ENCODE measurements around the gene DMRT1. TPM values are rescaled to one million over a fixed set of nuclear protein-coding genes. Genes with fewer than 3 reads are reported as not detected.

Gene DMRT1
- polyA plus RNA-seq (2013, experiment 1 of 2), result 0.03 TPM
- not detected for polyA plus RNA-seq (2013, experiment 2 of 2)

DNA sequence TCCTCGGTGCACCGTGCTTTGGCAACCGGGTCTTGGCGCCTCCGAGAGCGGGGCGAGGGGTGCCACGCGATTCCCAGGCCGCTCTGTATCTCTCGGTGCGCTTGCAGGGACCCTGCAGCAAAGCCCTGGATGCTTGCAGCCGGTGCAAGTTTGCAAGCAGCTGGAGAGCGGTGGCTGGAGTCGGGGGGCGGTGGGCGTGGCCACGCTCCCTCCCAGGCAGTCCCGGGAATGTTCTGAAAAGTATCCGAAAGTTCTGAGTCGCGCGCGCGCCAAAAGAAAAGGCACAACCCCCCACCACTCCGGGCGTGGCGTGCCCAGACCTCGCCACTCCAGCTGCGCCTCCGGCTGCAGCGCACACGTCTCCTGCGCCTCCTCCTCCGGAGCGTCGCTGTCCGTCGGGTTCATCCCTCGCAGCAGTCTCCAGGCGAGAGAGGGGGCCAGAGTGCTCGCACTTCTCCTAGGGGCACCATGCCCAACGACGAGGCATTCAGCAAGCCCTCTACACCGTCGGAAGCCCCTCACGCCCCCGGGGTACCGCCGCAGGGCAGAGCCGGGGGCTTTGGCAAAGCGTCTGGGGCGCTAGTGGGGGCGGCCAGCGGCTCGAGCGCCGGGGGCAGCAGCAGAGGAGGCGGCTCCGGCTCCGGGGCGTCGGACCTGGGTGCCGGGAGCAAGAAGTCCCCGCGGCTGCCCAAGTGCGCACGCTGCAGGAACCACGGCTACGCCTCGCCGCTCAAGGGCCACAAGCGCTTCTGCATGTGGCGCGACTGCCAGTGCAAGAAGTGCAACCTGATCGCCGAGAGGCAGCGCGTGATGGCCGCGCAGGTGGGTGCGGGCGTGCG, at the start of gene DMRT1:
DMRT1 (plus strand) TSS at position 327 of the 839 bp plus-strand sequence; CDS start at position 469, 142 bp downstream.
- no peak within 1 kb of the TSS for H2BK5ac ChIP-seq (ENCODE audit: low read length)
- no peak within 1 kb of the TSS for H3K14ac ChIP-seq (ENCODE audit: low read length)
- H2BK120ac ChIP-seq (ENCODE audit: low read depth, low read length), result peak within 1 kb of the TSS; percentile 87
- no peaks in the 10 kb centered on the region for H3K9me3 ChIP-seq (replicated peaks in 1 of 2; ENCODE audit: control insufficient read depth in 2 of 2, insufficient read depth in 1 of 2, low read depth in 1 of 2, low read length in 2 of 2)
- H2BK15ac ChIP-seq (ENCODE audit: low read length), result no peak within 1 kb of the TSS
- peaks cover 7 to 8% of the 10 kb centered on the region in 2 donors for H3K4me1 ChIP-seq (ENCODE audit: control insufficient read depth in 2 of 2, insufficient read depth in 1 of 2, low read depth in 1 of 2, low read length in 2 of 2)
- peaks cover 16 to 70% (median 39%) of the 10 kb centered on the region in 3 experiments for H3K27me3 ChIP-seq (ENCODE audit: control insufficient read depth in 3 of 3, insufficient read depth in 3 of 3, low read depth in 1 of 3, low read length in 3 of 3)
- no peaks in the 10 kb centered on the region for H3K36me3 ChIP-seq (replicated peaks in 1 of 2; ENCODE audit: control insufficient read depth in 2 of 2, insufficient read depth in 2 of 2, low read length in 2 of 2)
- DNase-seq (ENCODE audit: low spot score), result peak; percentile 54
- peak within 1 kb of the TSS; percentile 92 for H2AK5ac ChIP-seq (ENCODE audit: low read depth, low read length)
- peak within 1 kb of the TSS in 1 of 2 donors; percentile 52 for H3K4me3 ChIP-seq (ENCODE audit: low read length in 2 of 2)
- no peak within 1 kb of the TSS for H3K4ac ChIP-seq (ENCODE audit: low read length)
- H4K8ac ChIP-seq (ENCODE audit: low read depth, low read length), result no peak within 1 kb of the TSS
- peak within 1 kb of the TSS; percentile 59 for H2AFZ ChIP-seq (ENCODE audit: low read length)
- H4K91ac ChIP-seq (ENCODE audit: low read depth, low read length, poor library complexity), result no peak within 1 kb of the TSS
- H2BK12ac ChIP-seq (ENCODE audit: low read length), result no peak within 1 kb of the TSS
- H3K9ac ChIP-seq (ENCODE audit: low read depth, low read length, poor library complexity), result peak within 1 kb of the TSS; percentile 63
- H3K23ac ChIP-seq (ENCODE audit: low read depth, low read length, poor library complexity), result peak within 1 kb of the TSS; percentile 65
- H3K4me2 ChIP-seq (ENCODE audit: insufficient read depth, low read length, poor library complexity, severe bottlenecking), result peak within 1 kb of the TSS; percentile 73
- WGBS, 2 donors (ENCODE audit: extremely low coverage in 2 of 2, insufficient read length in 2 of 2, insufficient replicate concordance in 1 of 2), result no CpG with 5 or more reads among the region's 84 CpGs
- peaks cover 2% of the 10 kb centered on the region for H3K79me1 ChIP-seq (ENCODE audit: low read depth, low read length)
- H3K27ac ChIP-seq (replicated peaks; ENCODE audit: low read length), result no peak within 1 kb of the TSS
- peak within 1 kb of the TSS; percentile 80 for H3K18ac ChIP-seq (ENCODE audit: low read length)

DNA sequence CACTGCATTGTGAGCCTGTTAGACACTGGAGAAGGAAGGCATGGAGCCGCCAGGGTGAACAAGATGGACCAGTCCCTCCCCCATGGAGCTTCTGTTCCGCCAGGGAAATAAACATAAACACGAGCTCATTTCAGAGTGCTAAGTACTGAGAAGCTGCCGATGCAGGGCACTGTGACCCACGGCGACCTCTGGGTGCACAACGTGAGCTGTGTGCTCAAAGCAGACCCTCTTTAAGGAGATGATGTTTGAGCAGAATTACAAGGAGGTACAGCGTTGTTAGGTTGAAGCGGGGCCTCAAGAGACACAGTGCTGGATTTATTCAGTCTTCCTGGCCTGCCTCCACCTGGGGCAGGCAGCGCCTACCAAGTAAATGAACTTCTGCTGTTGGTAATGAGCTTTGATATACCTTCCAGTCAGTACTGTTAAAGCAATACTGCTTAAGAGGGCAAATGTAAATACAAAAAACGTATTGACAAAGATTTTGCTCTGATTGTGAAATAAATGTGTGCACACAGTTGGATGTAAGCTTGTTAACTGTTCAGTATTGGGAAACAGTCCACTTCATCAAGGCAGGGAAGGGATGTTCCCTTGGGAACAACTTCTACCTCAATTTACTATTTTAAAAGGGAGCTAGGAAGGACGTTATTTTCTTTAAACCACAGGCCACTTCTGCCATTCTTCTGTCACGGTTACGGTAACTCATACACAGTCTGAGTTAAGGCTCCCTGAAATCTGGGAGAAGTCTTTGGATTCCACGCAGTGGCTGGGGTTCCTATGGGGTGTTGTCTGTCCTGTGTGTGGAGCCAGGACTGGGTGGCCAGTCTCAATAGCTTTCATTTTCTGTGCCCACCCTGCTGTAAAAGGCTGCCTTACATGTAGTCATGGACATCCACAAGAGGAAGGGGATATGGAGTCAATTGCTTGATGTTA, 48.9 kb upstream of the DMRT1 start:
- H3K23ac ChIP-seq (ENCODE audit: low read depth, low read length, poor library complexity), result no peak overlapping the region
- no peak overlapping the region for H3K9ac ChIP-seq (ENCODE audit: low read depth, low read length, poor library complexity)
- H3K4me3 ChIP-seq (ENCODE audit: low read length in 2 of 2), result no peak overlapping the region
- H3K27me3 ChIP-seq (ENCODE audit: control insufficient read depth in 3 of 3, insufficient read depth in 3 of 3, low read depth in 1 of 3, low read length in 3 of 3), result no peaks in the 10 kb centered on the region
- no peaks in the 10 kb centered on the region for H3K79me1 ChIP-seq (ENCODE audit: low read depth, low read length)
- H2AK5ac ChIP-seq (ENCODE audit: low read depth, low read length), result no peak overlapping the region
- no CpG with 5 or more reads among the region's 15 CpGs for WGBS, 2 donors (ENCODE audit: extremely low coverage in 2 of 2, insufficient read length in 2 of 2, insufficient replicate concordance in 1 of 2)
- H2BK15ac ChIP-seq (ENCODE audit: low read length), result no peak overlapping the region
- H3K18ac ChIP-seq (ENCODE audit: low read length), result no peak overlapping the region
- H3K4ac ChIP-seq (ENCODE audit: low read length), result no peak overlapping the region
- no peak overlapping the region for H3K4me2 ChIP-seq (ENCODE audit: insufficient read depth, low read length, poor library complexity, severe bottlenecking)
- no peak overlapping the region for H2BK120ac ChIP-seq (ENCODE audit: low read depth, low read length)
- H3K9me3 ChIP-seq (replicated peaks in 1 of 2; ENCODE audit: control insufficient read depth in 2 of 2, insufficient read depth in 1 of 2, low read depth in 1 of 2, low read length in 2 of 2), result peaks cover 0 to 2% of the 10 kb centered on the region in 2 donors
- H2BK12ac ChIP-seq (ENCODE audit: low read length), result no peak overlapping the region
- H3K36me3 ChIP-seq (replicated peaks in 1 of 2; ENCODE audit: control insufficient read depth in 2 of 2, insufficient read depth in 2 of 2, low read length in 2 of 2), result no peaks in the 10 kb centered on the region
- H4K8ac ChIP-seq (ENCODE audit: low read depth, low read length), result no peak overlapping the region
- H2AFZ ChIP-seq (ENCODE audit: low read length), result peak overlapping the region; percentile 40
- no peak overlapping the region for H4K91ac ChIP-seq (ENCODE audit: low read depth, low read length, poor library complexity)
- no peak overlapping the region for H3K27ac ChIP-seq (replicated peaks; ENCODE audit: low read length)
- H2BK5ac ChIP-seq (ENCODE audit: low read length), result no peak overlapping the region
- no peak for DNase-seq (ENCODE audit: low spot score)
- H3K14ac ChIP-seq (ENCODE audit: low read length), result no peak overlapping the region
- peaks cover 0 to 1% of the 10 kb centered on the region in 2 donors for H3K4me1 ChIP-seq (ENCODE audit: control insufficient read depth in 2 of 2, insufficient read depth in 1 of 2, low read depth in 1 of 2, low read length in 2 of 2)

GRCh38 chr9:794386-794785, 47.1 kb upstream of the DMRT1 start:
- no peak overlapping the region for H3K18ac ChIP-seq (ENCODE audit: low read length)
- H2AK5ac ChIP-seq (ENCODE audit: low read depth, low read length), result no peak overlapping the region
- H4K8ac ChIP-seq (ENCODE audit: low read depth, low read length), result no peak overlapping the region
- no peaks in the 10 kb centered on the region for H3K27me3 ChIP-seq (ENCODE audit: control insufficient read depth in 3 of 3, insufficient read depth in 3 of 3, low read depth in 1 of 3, low read length in 3 of 3)
- no peak overlapping the region for H4K91ac ChIP-seq (ENCODE audit: low read depth, low read length, poor library complexity)
- WGBS, 2 donors (ENCODE audit: extremely low coverage in 2 of 2, insufficient read length in 2 of 2, insufficient replicate concordance in 1 of 2), result no CpG with 5 or more reads among the region's 2 CpGs
- H3K4me1 ChIP-seq (ENCODE audit: control insufficient read depth in 2 of 2, insufficient read depth in 1 of 2, low read depth in 1 of 2, low read length in 2 of 2), result peaks cover 0 to 1% of the 10 kb centered on the region in 2 donors
- H2BK12ac ChIP-seq (ENCODE audit: low read length), result no peak overlapping the region
- no peak overlapping the region for H3K23ac ChIP-seq (ENCODE audit: low read depth, low read length, poor library complexity)
- no peak overlapping the region for H3K27ac ChIP-seq (replicated peaks; ENCODE audit: low read length)
- DNase-seq (ENCODE audit: low spot score), result no peak
- no peak overlapping the region for H2AFZ ChIP-seq (ENCODE audit: low read length)
- no peak overlapping the region for H2BK5ac ChIP-seq (ENCODE audit: low read length)
- no peak overlapping the region for H2BK15ac ChIP-seq (ENCODE audit: low read length)
- H3K4me2 ChIP-seq (ENCODE audit: insufficient read depth, low read length, poor library complexity, severe bottlenecking), result no peak overlapping the region
- H3K14ac ChIP-seq (ENCODE audit: low read length), result no peak overlapping the region
- H3K4ac ChIP-seq (ENCODE audit: low read length), result no peak overlapping the region
- H3K9ac ChIP-seq (ENCODE audit: low read depth, low read length, poor library complexity), result no peak overlapping the region
- H3K4me3 ChIP-seq (ENCODE audit: low read length in 2 of 2), result no peak overlapping the region
- no peaks in the 10 kb centered on the region for H3K79me1 ChIP-seq (ENCODE audit: low read depth, low read length)
- no peaks in the 10 kb centered on the region for H3K36me3 ChIP-seq (replicated peaks in 1 of 2; ENCODE audit: control insufficient read depth in 2 of 2, insufficient read depth in 2 of 2, low read length in 2 of 2)
- H3K9me3 ChIP-seq (replicated peaks in 1 of 2; ENCODE audit: control insufficient read depth in 2 of 2, insufficient read depth in 1 of 2, low read depth in 1 of 2, low read length in 2 of 2), result peaks cover 0 to 2% of the 10 kb centered on the region in 2 donors
- H2BK120ac ChIP-seq (ENCODE audit: low read depth, low read length), result no peak overlapping the region

Measured in neuronal stem cell (in vitro differentiated cells).